Measurements from ENCODE around the gene NGF.

DNA sequence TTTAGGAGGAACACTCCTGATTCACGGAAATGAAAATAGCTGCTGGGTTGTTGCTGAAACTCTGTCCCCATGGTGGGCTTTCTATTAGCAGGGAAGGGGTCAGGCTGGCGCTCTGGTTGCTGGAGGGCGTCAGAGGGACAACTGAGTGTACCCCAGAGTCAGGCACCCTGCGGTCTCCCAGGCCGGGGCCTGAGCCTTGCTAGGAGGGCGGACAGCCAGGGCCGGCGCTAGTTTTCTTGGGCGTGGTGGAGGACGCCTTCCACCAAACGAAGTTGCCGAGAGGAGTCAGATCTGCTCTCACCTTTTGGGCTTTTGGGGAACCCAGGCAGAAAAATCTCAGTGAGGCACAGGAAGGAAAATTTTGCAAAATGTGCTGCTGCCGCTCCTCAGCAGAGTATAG lies 54.8 kb downstream of the NGF start:
- TF ChIP-seq POLR2A (IDR thresholded peaks at IDR 0.05): no peak
- TF ChIP-seq, protein P1, sequence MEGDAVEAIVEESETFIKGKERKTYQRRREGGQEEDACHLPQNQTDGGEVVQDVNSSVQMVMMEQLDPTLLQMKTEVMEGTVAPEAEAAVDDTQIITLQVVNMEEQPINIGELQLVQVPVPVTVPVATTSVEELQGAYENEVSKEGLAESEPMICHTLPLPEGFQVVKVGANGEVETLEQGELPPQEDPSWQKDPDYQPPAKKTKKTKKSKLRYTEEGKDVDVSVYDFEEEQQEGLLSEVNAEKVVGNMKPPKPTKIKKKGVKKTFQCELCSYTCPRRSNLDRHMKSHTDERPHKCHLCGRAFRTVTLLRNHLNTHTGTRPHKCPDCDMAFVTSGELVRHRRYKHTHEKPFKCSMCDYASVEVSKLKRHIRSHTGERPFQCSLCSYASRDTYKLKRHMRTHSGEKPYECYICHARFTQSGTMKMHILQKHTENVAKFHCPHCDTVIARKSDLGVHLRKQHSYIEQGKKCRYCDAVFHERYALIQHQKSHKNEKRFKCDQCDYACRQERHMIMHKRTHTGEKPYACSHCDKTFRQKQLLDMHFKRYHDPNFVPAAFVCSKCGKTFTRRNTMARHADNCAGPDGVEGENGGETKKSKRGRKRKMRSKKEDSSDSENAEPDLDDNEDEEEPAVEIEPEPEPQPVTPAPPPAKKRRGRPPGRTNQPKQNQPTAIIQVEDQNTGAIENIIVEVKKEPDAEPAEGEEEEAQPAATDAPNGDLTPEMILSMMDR (IDR thresholded peaks at IDR 0.05): no peak

All from prostate gland (tissue), 2 donors.